Stimulated activated CD8-positive, alpha-beta memory T cell treated with anti-CD3 and anti-CD28 coated beads, Interleukin-2, amount 100 ng/mL, for 48 hours (primary cell): ENCODE measurements around the gene UVSSA.
"Not testable (repeated sequence)": the region's sequence is repeated elsewhere in the genome, so short reads cannot be mapped to it uniquely, and the experiment has no call there.

Experiments
- DNase-seq, 2 donors: peaks; one replicate each; pipeline ENCODE4 v3.0.0-alpha.2; 2020; ENCODE audit warnings: low read depth in 2 of 2

Gene UVSSA

GRCh38 chr4:1331591-1332353 lies 15.2 kb upstream of the UVSSA start:
- DNase-seq, result no peak

- no peak for DNase-seq
These were observed 14.3 kb upstream of the UVSSA start for GRCh38 chr4:1332686-1333085.

GRCh38 chr4:1333256-1333655 lies 13.8 kb upstream of the UVSSA start:
- DNase-seq, result no peak

- not testable (repeated sequence) for DNase-seq
These were observed 13.0 kb upstream of the UVSSA start for GRCh38 chr4:1333851-1334578.

GRCh38 chr4:1334579-1334895 lies 12.5 kb upstream of the UVSSA start:
- DNase-seq, result no peak

- DNase-seq, result not testable (repeated sequence)
These were observed 11.7 kb upstream of the UVSSA start for GRCh38 chr4:1335193-1335883.

GRCh38 chr4:1336088-1336491 lies 10.9 kb upstream of the UVSSA start:
- no peak for DNase-seq

- peak; percentile 48 to 68 for DNase-seq
These were observed 9.6 kb upstream of the UVSSA start for GRCh38 chr4:1337376-1337831.

- DNase-seq, result no peak
These were observed 8.9 kb upstream of the UVSSA start for GRCh38 chr4:1337951-1338751.

GRCh38 chr4:1338752-1339414 lies 8.1 kb upstream of the UVSSA start:
- no peak for DNase-seq

GRCh38 chr4:1339489-1339888 lies 7.5 kb upstream of the UVSSA start:
- DNase-seq, result no peak

- DNase-seq, result no peak
These were observed 6.7 kb upstream of the UVSSA start for GRCh38 chr4:1340181-1340747.

GRCh38 chr4:1340861-1341260 lies 6.1 kb upstream of the UVSSA start:
- DNase-seq, result no peak

- no peak for DNase-seq
These were observed 5.0 kb upstream of the UVSSA start for GRCh38 chr4:1342003-1342402.

GRCh38 chr4:1344696-1345095 lies 2.3 kb upstream of the UVSSA start:
- no peak for DNase-seq

GRCh38 chr4:1345903-1346780 lies 866 bp upstream of the UVSSA start:
- peak in 1 of 2 donors; percentile 14 for DNase-seq

GRCh38 chr4:1347410-1347864 lies 429 bp downstream of the UVSSA start:
- peak; percentile 30 to 32 for DNase-seq

- no peak for DNase-seq
These were observed 1.1 kb downstream of the UVSSA start for GRCh38 chr4:1348014-1348513.

GRCh38 chr4:1348746-1349145 lies 1.7 kb downstream of the UVSSA start:
- DNase-seq, result no peak
